HepG2 (cell line): Measurements from ENCODE around the gene CALML6. TPM values are rescaled to one million over a fixed set of nuclear protein-coding genes. Genes with fewer than 3 reads are reported as not detected.

Experiments used
- FOXK2 ChIP-seq: fragments of 450-650 bp; IDR thresholded peaks from 2 replicates; pipeline ENCODE4 v1.6.1; 2016
- MBD4 ChIP-seq: IDR thresholded peaks from 2 replicates; pipeline ENCODE4 v1.6.1; 2012; ENCODE audit warnings: low read length, inconsistent platforms, borderline replicate concordance
- MTA3 ChIP-seq: sonication (generic); formaldehyde crosslinking; IDR thresholded peaks from 2 replicates; pipeline ENCODE4 v1.4.0; 2020; ENCODE audit warnings: missing genetic modification reagents
- MTF2 ChIP-seq: sonication (generic); formaldehyde crosslinking; IDR thresholded peaks from 2 replicates; pipeline ENCODE4 v1.5.0; 2020; ENCODE audit warnings: missing genetic modification reagents, borderline replicate concordance
- NFYB ChIP-seq: sonication (generic); formaldehyde crosslinking; IDR thresholded peaks from 2 replicates; pipeline ENCODE4 v1.4.0; 2020; ENCODE audit warnings: missing genetic modification reagents
- NR2F2 ChIP-seq: IDR thresholded peaks from 2 replicates; pipeline ENCODE4 v1.6.1; 2012; ENCODE audit warnings: low read depth, inconsistent platforms, borderline replicate concordance
- PHF21A ChIP-seq: sonication (generic); formaldehyde crosslinking; IDR thresholded peaks from 2 replicates; pipeline ENCODE4 v1.5.0; 2020; ENCODE audit warnings: mild to moderate bottlenecking, missing genetic modification reagents
- RARA ChIP-seq: IDR thresholded peaks from 2 replicates; pipeline ENCODE4 v1.6.1; 2016; ENCODE audit warnings: missing genetic modification reagents, missing compliant biosample characterization
- SUZ12 ChIP-seq: fragments of 150-350 bp; IDR thresholded peaks from 2 replicates; pipeline ENCODE4 v1.6.1; 2014; ENCODE audit warnings: low read depth, low read length
- TCF7L2 ChIP-seq: IDR thresholded peaks from 2 replicates; pipeline ENCODE4 v1.6.1; 2011; ENCODE audit warnings: mild to moderate bottlenecking, low read depth, low read length, moderate library complexity
- ZBTB20 ChIP-seq: sonication (generic); formaldehyde crosslinking; IDR thresholded peaks from 2 replicates; pipeline ENCODE4 v1.8.1; 2023; ENCODE audit warnings: missing genetic modification reagents, low read depth, mild to moderate bottlenecking, borderline replicate concordance
- ZNF510 ChIP-seq: sonication (generic); formaldehyde crosslinking; IDR thresholded peaks from 2 replicates; pipeline ENCODE4 v1.4.0; 2020; ENCODE audit warnings: low read depth, mild to moderate bottlenecking, missing genetic modification reagents
- ZNF850 ChIP-seq: sonication (generic); formaldehyde crosslinking; conservative IDR thresholded peaks from 2 replicates; pipeline ENCODE4 v1.9.0; 2021; ENCODE audit warnings: mild to moderate bottlenecking, missing genetic modification reagents
- ZZZ3 ChIP-seq: sonication (generic); formaldehyde crosslinking; IDR thresholded peaks from 2 replicates; pipeline ENCODE4 v1.4.0; 2020; ENCODE audit warnings: missing genetic modification reagents, mild to moderate bottlenecking, borderline replicate concordance
- polyA plus RNA-seq, 8 experiments: library from polyadenylated mRNA; depleted of rRNA in 3 of 8; stranded (reverse) in 7 of 8; unstranded in 1 of 8; fragments of >200 nt; fragmentation: Illumina TruSeq in 4 of 8; extraction: Trizol in 4 of 8; gene quantifications; 2 replicates each; pipeline versions ENCODE4 v1.2.1 to v1.2.3, GENCODE V29; 2011 to 2016; ENCODE audit warnings: low read depth in 4 of 8, missing spikeins in 1 of 8, mixed read lengths in 1 of 8; ENCODE audit not compliant: insufficient read depth in 1 of 8
- total RNA-seq, 5 experiments: library from RNA; depleted of rRNA; stranded (reverse); fragments of >200 nt; fragmentation: Illumina TruSeq; extraction: Trizol; gene quantifications; 2 replicates each; pipeline ENCODE4 v1.2.3, GENCODE V29; 2016; ENCODE audit warnings: low read depth in 1 of 5
- TF ChIP-seq, protein P1 (sequence below): sonication (generic); formaldehyde crosslinking; conservative IDR thresholded peaks from 2 replicates; pipeline ENCODE4 v1.4.0; 2020; ENCODE audit warnings: missing genetic modification reagents
- TF ChIP-seq, protein P2 (sequence below): sonication (generic); formaldehyde crosslinking; IDR thresholded peaks from 2 replicates; pipeline ENCODE4 v1.8.0; 2022; ENCODE audit warnings: mild to moderate bottlenecking, missing genetic modification reagents, borderline replicate concordance
- TF ChIP-seq, protein P3 (sequence below): sonication (generic); formaldehyde crosslinking; IDR thresholded peaks from 2 replicates; pipeline ENCODE4 v1.5.1; 2020; ENCODE audit warnings: mild to moderate bottlenecking, missing genetic modification reagents, borderline replicate concordance
- TF ChIP-seq, protein P4 (sequence below): sonication (generic); formaldehyde crosslinking; IDR thresholded peaks from 2 replicates; pipeline ENCODE4 v1.4.0; 2020; ENCODE audit warnings: missing genetic modification reagents

The CALML6 gene
- total and polyA plus RNA-seq, 2 of the 13 experiments (the other 11 are each of a cell fraction or from before 2014, with no cell fraction given): 0.11 to 0.12 TPM

DNA sequence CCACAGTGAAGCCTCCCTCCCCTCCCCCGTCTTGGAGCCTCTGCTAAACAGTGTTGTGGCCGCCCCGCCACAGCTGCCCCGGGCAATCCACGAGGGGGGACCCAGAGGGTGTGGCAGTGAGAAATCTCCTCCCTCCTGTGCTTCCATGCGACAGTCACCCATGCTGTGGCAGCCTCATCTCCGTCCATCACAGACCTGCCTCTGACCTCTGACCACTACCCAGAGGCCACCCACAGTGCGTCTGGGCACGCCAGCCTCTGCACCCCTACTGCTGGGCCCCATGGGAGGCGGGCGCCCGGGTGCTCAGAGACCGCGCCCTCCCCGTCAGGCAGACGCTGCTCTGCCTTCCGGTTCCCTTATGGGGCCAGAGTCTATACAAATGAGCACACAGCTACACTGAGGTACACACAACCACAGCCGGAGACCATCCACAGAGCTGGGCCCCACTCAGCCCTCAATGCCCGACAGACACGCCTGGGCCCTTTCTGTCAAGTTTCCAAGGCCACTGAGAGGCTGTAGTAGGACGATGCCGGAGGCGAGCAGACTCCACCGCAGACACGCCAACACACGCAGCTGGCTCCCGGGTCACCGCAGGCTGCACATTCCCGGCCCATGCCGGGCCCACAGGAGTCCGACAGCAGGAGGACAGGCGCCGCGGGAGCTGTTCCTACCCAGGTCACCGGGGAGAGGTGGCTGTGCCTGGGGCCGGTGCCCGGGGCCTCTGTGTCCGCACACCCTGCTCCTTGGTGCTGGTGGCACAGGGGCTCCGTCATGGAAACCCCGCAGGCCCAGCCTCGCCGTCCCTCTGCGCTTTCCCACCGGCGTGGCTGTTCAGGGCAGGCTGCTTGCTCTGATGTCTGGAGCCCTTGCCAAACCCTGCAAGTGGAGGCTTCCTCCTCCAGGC is 27.9 kb downstream of the CALML6 start (continued):
- TF ChIP-seq, protein P1, sequence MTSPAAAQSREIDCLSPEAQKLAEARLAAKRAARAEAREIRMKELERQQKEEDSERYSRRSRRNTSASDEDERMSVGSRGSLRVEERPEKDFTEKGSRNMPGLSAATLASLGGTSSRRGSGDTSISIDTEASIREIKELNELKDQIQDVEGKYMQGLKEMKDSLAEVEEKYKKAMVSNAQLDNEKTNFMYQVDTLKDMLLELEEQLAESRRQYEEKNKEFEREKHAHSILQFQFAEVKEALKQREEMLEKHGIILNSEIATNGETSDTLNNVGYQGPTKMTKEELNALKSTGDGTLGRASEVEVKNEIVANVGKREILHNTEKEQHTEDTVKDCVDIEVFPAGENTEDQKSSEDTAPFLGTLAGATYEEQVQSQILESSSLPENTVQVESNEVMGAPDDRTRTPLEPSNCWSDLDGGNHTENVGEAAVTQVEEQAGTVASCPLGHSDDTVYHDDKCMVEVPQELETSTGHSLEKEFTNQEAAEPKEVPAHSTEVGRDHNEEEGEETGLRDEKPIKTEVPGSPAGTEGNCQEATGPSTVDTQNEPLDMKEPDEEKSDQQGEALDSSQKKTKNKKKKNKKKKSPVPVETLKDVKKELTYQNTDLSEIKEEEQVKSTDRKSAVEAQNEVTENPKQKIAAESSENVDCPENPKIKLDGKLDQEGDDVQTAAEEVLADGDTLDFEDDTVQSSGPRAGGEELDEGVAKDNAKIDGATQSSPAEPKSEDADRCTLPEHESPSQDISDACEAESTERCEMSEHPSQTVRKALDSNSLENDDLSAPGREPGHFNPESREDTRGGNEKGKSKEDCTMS (CRISPR knock-in tag): no peak
- TF ChIP-seq RARA (CRISPR knock-in tag) (peak; percentile 93), ZBTB20 (CRISPR knock-in tag) (peak; percentile 81), SUZ12 (no peak), TCF7L2 (no peak), ZZZ3 (CRISPR knock-in tag) (peak; percentile 25; the same call in 1 of the 2 replicates), NFYB (CRISPR knock-in tag) (no peak; the same call in 1 of the 2 replicates), FOXK2 (no peak), MBD4 (no peak), PHF21A (CRISPR knock-in tag) (peak; percentile 92), ZNF510 (CRISPR knock-in tag) (no peak), MTA3 (no peak), ZNF850 (CRISPR knock-in tag) (no peak), MTF2 (no peak; the same call in none of the 2 replicates), NR2F2 (peak; percentile 63; the same call in 1 of the 2 replicates)
- TF ChIP-seq, protein P2, sequence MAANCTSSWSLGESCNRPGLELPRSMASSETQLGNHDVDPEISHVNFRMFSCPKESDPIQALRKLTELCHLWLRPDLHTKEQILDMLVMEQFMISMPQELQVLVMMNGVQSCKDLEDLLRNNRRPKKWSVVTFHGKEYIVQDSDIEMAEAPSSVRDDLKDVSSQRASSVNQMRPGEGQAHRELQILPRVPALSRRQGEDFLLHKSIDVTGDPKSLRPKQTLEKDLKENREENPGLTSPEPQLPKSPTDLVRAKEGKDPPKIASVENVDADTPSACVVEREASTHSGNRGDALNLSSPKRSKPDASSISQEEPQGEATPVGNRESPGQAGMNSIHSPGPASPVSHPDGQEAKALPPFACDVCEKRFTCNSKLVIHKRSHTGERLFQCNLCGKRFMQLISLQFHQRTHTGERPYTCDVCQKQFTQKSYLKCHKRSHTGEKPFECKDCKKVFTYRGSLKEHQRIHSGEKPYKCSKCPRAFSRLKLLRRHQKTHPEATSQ: no peak; the same call in 1 of the 2 replicates
- TF ChIP-seq, protein P3, sequence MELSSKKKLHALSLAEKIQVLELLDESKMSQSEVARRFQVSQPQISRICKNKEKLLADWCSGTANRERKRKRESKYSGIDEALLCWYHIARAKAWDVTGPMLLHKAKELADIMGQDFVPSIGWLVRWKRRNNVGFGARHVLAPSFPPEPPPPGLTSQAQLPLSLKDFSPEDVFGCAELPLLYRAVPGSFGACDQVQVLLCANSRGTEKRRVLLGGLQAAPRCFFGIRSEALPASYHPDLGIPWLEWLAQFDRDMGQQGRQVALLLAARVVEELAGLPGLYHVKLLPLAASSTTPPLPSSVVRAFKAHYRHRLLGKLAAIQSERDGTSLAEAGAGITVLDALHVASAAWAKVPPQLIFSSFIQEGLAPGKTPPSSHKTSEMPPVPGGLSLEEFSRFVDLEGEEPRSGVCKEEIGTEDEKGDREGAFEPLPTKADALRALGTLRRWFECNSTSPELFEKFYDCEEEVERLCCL: peak; percentile 61; the same call in 1 of the 2 replicates
- TF ChIP-seq, protein P4, sequence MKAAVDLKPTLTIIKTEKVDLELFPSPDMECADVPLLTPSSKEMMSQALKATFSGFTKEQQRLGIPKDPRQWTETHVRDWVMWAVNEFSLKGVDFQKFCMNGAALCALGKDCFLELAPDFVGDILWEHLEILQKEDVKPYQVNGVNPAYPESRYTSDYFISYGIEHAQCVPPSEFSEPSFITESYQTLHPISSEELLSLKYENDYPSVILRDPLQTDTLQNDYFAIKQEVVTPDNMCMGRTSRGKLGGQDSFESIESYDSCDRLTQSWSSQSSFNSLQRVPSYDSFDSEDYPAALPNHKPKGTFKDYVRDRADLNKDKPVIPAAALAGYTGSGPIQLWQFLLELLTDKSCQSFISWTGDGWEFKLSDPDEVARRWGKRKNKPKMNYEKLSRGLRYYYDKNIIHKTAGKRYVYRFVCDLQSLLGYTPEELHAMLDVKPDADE (CRISPR knock-in tag): no peak
